A673 (cell line): ENCODE data around the gene LYRM4.

Source experiments
- CTCF ChIP-seq: fragments of 300-800, 200-600 bp; sonication (generic); conservative IDR thresholded peaks from 2 replicates; pipeline ENCODE4 v1.5.1; 2017; ENCODE audit warnings: low read depth, mild to moderate bottlenecking, antibody characterized with exemption, low read length, moderate library complexity, mixed read lengths
- EZH2 ChIP-seq: fragments of 200-600 bp; sonication (generic); IDR thresholded peaks from 2 replicates; pipeline ENCODE4 v1.6.1; 2017; ENCODE audit warnings: borderline replicate concordance, low read depth, mild to moderate bottlenecking, mixed read lengths, antibody characterized with exemption, low read length; ENCODE audit not compliant: poor library complexity, severe bottlenecking

DNA sequence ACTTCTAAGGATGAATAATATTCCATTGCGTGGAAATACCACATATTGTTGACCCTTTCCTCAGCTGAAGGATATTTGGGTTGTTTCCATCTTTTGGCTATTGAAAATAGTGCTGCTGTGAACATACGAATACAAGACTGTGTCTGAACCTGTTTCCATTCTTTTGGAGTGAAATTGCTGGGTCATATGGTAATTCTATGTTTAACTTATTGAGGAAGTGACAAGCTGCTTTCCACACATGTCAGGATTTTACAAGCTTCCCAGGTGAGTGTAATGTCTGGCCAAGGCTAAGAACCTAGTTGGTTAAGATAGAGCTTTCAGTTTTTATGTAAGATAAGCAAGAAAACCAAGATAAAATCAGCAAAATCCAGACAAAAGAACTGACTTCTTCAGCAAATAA, 126.8 kb downstream of the LYRM4 start:
- TF ChIP-seq CTCF (no peak), EZH2 (no peak)
